Measurements from ENCODE around the gene DUSP14.
"Not testable (repeated sequence)": the region's sequence is repeated elsewhere in the genome, so short reads cannot be mapped to it uniquely, and the experiment has no call there.

Gene DUSP14

DNA sequence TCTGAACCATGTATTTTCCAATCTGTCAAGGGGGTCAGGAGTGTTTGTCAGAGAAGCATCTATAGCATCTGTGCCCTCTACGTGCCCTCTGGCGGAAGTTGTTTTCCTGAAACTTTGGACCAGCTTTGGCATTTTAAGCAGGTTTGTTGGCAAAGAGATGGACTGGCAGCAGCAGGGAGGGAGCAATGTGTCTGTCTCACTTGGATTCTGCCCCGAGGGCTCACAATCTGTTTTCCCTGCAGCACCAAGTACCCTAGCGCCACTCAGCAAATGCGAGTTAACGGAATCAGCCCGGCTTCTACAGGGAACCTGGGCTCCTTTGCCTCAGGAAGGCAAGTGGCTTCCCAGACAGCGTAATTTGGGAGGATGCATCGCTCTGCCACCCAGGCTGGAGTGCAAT is 17.4 kb downstream of the DUSP14 start:
- Histone ChIP-seq H3K4me3 (no peak overlapping the region), H3K27ac (no peak overlapping the region)

DNA sequence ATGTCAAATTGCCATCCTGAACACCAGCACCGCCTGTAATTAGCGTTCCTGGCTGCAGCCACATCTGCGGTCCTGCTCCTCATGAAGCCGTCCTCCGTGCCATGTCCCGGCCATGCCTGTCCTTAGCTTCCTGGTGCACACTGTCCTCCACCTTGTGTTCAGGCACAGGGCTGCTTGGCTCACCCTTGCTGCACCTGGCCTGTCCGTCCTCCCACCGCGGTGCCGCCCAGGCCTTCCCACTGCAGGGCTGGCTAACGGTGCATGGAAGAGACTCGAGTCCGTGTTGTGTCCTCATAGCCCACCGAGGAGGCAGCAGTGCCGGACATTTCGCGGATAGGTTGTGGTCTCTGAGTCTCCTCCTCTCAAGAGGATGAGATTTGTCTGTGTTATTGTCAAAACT is 20.4 kb downstream of the DUSP14 start:
- H3K27ac ChIP-seq, result no peak overlapping the region
- no peak overlapping the region for H3K4me3 ChIP-seq

DNA sequence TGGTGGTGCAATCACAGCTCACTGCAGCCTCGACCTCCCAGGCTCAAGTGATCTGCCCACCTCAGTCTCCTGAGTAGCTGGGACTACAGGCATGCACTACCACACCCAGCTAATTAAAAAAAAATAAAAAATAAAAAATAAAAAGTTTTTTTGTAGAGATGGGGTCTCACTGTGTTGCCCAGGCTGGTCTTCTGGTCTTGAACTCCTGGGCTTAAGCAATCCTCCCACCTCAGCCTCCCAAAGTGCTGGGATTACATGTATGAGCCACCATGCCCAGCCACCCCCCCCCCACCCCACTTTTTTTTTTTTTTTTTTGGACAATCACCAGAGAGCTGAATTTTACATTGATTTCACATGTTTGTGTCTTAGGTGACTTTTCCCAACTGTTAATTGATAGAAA is 22.0 kb downstream of the DUSP14 start:
- H3K4me3 ChIP-seq, H3K27ac ChIP-seq: not testable (repeated sequence)

DNA sequence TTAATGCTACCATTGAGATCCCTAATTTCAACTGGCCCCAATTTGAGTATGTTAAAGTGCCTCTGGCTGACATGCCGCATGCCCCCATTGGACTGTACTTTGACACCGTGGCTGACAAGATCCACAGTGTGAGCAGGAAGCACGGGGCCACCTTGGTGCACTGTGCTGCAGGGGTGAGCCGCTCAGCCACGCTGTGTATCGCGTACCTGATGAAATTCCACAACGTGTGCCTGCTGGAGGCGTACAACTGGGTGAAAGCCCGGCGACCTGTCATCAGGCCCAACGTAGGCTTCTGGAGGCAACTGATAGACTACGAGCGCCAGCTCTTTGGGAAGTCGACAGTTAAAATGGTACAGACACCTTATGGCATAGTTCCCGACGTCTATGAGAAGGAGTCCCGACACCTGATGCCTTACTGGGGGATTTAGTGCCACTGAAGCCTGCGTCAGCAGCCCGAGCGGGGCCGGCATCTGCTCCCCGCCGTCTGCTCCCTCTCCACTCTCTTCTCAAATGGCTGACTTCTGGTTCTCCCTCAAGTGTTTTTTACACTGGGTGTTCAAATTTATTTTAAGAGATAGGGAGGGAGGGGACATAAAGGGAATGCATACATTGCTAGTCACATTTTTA is 22.9 kb downstream of the DUSP14 start:
- H3K27ac ChIP-seq, result no peak overlapping the region
- H3K4me3 ChIP-seq, result no peak overlapping the region

DNA sequence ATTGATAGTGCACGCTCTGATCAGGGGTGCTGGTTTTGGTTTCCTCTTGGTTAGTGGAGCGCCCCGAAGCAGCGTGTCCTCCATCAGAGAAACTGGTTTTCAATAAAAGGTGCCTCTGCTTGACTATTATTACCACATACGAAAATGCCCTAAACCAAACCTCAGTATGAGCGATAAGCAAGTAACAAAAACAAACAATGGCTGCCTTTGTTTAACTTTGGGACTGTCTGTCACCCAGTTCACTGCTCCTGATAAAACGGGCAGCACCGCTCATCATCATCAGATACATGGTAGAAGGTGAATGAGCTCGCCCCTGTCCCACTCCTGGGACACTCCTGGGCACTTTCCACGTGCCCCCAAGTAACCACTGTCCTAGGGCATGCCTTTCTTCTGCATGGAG is 24.0 kb downstream of the DUSP14 start:
- Histone ChIP-seq H3K4me3 (no peak overlapping the region), H3K27ac (no peak overlapping the region)

DNA sequence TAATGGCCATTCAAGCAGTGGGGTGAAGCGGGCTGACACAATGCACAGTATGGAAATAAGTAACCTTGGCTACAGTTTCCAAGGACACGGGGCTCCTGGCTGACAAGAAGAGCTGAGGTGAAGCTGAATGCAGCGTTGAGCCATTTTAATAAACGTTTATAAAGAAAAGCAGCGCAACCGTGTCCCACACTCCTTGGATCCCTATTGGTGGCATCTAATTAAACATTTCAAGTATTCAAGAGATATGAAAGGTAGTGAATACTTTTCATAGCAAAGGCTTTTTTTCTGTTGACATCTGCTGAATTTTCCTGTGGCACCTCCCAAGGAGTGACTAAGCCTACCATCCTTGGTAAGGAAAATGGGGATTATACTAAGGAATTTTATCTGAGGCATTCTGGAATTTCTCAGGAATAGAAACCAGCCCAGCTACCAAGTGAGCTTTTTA is 26.5 kb downstream of the DUSP14 start:
- H3K4me3 ChIP-seq, result no peak overlapping the region
- no peak overlapping the region for H3K27ac ChIP-seq

DNA sequence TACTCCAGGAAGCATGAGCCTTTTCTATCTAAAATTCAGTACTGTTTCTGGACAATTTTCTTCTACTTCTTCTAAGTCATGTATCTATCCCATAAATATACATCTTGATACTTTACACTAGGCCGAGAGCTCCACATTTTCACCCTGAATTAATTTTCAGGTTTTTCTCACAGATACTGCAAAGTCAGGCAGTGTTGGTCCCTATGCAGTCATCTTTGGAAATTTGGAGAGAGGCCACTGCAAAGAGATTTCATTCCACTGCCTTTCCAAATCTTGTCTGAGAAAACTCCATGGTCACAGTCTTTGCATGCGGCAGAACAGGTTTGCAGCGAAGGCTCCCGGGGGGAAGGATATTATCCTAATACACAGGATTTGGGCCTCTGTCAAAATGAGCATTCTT is 28.2 kb downstream of the DUSP14 start:
- no peak overlapping the region for H3K4me3 ChIP-seq
- no peak overlapping the region for H3K27ac ChIP-seq

DNA sequence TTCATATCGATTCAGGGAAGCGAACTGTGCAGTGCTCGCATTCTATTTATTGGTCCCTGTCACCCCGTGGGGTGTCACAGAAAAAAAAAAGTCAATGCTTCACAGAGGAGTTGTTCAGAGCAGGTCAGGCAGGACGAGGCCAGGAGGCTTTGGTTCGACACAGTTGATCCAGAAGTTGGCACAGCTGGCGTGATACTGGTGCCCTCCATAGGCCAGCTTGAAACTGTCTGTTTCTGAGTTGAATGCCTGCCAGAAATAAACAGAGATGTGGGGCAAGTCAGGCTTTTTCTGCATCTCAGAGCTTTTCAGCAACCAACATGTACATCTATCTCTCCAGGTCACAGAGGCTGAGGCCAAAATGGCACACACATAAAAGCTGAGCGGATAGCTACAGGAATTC is 29.1 kb downstream of the DUSP14 start:
- Histone ChIP-seq H3K27ac (no peak overlapping the region), H3K4me3 (no peak overlapping the region)

DNA sequence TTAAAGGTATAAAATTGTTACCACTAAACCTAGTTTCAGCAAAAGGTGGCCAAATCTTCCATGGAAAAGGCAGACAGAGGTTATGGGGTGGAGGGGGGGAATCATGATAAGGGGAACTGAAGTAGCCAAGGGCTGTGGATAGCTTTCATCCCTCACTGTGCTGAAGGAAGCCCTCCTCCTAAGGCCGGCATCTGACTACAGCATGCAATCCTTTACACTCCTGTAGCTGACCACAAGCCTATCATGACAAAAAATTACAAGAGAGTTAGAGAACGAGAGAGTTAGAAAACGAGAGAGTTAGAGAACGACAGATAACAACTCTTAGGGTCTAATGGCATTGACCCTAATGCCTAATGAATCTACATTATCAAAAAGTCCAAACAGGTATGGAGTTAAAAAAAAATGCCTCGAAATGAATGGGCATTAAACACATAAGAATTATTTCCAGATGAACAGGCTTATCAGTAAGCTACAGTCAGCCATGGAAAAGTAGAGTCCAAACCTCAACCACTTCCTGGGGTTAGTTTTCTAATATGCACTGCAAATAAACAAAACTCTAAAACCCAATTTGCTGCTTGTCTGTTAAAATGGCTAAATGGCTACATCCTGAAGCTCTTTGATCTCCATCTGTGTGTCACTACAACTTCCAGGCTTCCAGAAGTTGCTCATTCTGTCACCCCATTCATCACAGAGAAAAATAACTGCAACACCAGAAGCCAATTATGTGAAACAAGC is 29.7 kb downstream of the DUSP14 start:
- H3K4me3 ChIP-seq, result no peak overlapping the region

DNA sequence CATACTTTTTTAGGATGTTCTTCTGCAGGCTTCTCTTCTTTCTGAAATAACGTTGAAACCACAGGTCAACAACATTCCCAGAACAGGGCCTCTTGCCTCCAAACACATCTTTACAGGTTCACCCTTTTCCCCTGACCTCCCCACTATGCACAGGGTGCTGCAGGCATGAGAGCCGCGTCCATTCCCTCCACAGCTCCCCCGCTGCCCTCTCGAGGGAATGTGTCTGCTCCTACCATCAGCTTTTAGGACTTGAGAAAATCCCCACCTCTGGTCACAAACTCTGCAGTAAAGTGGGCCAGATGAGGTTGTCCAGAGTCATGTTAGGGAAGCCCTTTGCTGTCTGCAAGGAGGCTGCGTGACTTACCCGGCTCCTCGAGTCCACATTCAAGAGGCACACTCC is 30.5 kb downstream of the DUSP14 start:
- H3K4me3 ChIP-seq, result no peak overlapping the region

More for the DNA sequence above, 29.7 kb downstream of the DUSP14 start:
- no peak overlapping the region for H3K27ac ChIP-seq

DNA sequence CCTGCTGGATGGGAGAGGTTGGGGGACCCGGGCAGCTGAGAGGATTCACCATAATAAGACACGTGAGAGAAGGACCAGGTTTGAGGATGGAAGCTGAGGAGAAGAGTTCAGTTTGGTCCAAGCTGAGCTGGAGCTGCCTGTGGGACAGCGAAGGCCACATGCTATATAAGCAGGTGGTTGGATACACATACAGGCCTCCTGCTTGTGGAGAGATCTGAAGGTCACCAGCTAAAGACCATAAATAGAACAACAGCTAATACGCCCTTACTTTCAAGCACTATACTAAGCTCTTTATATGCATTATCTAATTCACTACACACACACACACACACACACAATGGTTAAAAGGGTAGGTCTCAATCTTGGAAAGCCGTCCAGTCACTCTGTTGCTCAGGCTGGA is 32.1 kb downstream of the DUSP14 start:
- no peak overlapping the region for H3K4me3 ChIP-seq
- no peak overlapping the region for H3K27ac ChIP-seq

More for the DNA sequence above, 30.5 kb downstream of the DUSP14 start:
- no peak overlapping the region for H3K27ac ChIP-seq

DNA sequence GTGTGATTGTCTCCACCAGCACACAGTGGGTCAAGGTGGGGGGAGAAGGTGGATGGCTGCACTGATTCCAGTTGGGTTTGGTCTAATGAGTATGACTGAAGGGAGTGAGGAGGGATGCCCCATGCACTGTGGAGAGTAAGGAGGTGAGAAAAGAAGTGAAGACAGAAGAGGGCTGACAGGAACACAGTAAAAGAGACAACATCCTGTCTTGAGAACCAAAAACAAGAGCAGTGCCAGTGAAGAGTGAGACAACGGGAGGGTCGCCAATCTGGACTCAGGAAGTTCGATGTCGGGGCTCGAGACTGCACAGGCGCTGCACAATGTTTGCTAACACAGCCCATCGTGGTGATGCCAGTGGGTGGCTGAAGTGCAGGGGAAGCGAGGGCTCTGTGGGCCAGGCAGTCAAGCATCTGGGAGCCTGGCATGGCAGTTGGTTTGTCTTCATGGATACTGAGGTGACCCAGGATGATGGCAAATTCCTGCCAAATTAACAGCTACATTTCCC is 34.1 kb downstream of the DUSP14 start:
- Histone ChIP-seq H3K27ac (no peak overlapping the region), H3K4me3 (no peak overlapping the region)

DNA sequence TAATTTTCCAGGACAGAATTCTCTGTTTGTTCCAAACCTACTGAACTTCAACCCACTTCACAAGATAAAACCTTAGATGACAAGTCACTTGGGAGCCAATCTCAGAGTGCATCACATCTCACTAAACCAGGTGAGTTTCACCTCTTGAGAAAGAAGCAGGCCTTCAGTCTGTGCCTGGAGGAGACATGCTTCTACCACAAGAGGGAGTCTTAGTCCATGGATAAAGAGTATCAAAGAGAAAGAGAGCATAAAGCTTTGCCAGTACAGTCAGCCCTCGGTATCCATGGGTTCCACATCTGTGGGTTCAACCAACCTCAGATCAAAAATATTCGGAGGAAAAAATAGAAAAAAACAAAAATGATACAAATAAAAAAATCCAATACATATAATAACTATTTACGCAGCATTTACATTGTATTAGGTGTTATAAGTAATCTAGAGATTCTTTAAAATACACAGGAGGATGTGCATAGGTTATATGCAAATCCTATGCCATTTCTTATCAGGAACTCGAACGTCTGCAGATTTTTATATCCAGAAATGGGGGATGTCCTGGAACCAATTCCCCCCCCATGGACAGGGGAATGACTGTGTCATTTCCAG is 37.7 kb downstream of the DUSP14 start:
- no peak overlapping the region for H3K27ac ChIP-seq
- H3K4me3 ChIP-seq, result no peak overlapping the region

DNA sequence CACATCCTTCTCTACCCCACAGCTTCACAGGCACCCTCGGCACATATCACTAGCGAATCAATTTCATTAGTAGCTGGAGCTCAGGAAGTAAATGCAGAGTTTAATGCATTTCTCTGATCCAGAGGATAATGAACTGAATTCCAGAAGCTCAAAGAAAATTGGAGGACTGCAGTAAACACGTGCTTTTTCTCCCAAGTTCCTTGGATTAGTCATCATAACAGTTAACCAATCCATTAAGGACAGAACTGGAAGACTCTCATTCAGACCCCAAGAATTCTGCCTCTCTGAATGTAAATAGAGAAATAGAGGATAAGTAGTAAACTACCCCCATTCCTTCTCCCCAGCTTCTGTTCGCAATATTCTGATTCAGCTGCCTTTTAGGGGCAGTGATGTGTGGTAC is 40.7 kb downstream of the DUSP14 start:
- H3K4me3 ChIP-seq, result no peak overlapping the region

DNA sequence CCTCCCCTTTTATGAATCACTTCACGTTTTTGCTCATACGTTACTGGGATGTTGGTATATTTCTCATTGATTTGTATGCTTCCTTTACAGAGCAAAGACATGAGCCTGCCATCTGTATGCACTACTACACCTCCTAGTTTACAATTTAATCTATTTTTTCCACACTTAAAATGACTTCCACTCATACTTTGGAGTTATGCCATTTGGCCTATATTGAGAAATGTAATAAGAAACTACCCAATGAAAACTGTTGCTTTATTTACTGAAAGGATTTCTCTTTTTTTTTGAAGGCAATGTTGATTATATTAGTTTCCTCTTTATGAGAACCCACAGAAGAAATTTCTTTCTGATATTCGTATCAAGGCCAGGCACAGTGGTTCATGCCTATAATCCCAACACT is 43.1 kb downstream of the DUSP14 start:
- Histone ChIP-seq H3K4me3 (no peak overlapping the region), H3K27ac (no peak overlapping the region)

More for the DNA sequence above, 40.7 kb downstream of the DUSP14 start:
- no peak overlapping the region for H3K27ac ChIP-seq

DNA sequence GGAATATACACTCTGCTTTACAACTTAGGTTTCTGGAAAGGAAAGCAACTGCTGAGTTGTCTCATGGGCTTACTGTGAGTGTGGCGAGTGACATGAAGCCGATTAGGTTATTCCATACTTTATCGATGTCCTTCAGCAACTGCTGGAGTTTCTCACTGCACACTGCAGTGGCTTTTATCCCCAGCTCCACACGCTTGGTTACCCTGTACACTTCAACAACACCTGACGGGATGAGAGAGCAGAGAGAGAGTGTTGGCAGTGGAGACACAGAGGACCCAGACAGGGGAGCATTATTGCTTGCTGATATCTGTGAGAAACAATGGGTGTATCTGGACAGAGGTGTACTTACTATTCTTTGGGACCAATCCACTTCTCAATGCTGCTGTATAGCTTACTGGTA is 46.2 kb downstream of the DUSP14 start:
- H3K4me3 ChIP-seq, result no peak overlapping the region
- H3K27ac ChIP-seq, result no peak overlapping the region

DNA sequence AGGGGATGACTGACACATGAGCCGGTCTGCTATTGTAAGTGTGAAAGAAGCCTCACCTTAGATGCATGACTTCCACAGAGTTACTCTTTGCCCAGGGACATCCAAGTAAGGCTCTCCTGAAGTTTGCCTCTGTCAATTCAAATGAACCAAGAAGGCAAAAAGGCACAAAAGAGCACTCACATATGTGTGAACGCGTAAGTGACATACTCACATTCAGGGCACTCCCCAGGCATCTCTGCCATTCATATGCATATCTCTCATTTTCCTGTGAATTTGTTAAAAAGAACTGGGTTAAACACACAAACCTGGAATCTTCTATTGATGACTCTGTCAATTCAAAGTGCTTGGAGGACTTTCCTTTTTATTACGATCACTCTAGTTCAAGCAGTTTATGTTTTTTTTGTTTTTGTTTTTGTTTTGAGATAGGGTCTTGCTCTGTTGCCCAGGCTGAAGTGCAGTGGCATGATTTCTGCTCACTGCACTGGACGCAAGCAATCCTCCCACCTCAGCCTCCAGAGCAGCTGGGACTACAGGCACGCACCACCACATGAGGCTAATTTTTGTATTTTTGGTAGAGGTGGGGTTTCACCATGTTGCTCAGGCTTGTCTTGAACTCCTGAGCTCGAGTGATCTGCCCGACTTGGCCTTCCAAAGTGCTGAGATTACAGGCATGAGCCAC is 49.4 kb downstream of the DUSP14 start:
- Histone ChIP-seq H3K4me3 (no peak overlapping the region), H3K27ac (no peak overlapping the region)

DNA sequence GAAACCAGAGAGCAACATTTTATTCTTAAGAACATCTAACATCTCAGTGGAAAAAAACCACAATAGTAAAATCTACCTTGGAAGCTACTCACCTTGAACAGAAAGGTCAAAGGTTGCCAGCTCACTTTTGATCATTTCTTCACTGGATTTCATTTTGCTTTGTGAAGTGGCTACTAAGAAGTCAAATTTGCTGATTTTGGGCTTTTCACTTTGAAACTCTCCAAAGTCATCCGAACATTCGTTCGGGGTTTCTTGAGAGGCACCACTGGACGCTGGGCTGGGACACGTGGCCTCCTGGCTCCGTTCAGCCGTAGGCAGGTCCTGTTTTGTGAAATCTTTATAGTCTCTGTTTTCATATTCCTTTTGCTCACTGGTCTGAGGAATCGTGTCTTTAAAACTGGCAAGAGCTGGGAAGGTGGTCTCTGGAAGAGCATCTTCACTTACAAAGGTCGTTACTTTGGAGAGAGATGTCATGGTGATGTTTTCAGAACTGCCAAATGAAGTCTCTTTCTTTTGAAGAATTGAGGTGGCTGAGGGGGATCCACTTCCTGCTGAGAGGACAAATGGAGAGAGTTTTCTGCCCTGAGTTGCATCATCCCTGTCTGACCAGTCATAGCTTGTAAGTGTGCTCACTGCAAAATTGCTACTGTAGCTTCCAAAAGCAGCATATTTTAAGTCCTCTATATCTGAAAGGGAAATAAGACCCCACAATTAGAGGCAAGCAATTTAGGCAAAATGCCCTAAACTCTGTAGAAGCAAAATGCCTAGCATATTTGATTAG is 52.4 kb downstream of the DUSP14 start:
- Histone ChIP-seq H3K4me3 (no peak overlapping the region), H3K27ac (no peak overlapping the region)

DNA sequence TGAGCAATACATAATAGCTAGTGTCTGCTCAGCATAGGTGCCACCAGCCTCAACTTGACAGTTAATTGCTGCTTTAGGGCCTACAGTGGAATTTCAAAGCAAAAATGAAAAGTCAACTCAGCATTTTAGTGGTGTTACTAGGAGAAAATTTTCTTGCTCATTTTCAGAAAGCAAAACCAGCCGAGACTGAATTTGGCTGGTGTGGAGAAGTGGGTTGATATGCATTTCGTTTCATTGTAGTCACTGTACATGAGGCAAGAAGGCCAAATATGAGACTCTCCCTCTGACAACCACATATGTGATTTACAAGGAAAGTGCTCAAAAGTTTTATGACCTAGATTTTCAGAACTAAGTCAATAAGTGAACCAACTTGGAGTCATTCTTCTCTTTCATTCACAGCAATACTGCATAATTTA is 54.0 kb downstream of the DUSP14 start:
- H3K27ac ChIP-seq, result no peak overlapping the region
- H3K4me3 ChIP-seq, result no peak overlapping the region

DNA sequence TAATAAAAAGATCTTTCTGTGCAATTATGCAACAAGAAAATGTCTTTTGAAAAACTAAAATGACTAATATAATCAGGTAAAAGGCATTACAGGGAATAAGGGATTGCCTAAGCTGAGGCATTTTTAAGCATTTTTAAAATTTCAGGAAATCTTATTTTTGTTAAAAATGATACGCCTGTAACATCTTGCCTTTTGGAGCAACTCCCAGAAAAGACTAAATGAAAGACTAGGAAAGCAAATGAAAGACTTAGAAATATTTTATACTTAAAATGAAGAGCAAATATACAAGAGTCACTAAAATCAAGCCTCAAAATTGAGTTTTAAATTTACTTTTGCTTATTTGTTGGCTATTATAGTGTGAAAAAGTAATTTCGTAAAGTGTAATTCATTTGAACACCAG is 55.8 kb downstream of the DUSP14 start:
- Histone ChIP-seq H3K4me3 (no peak overlapping the region), H3K27ac (no peak overlapping the region)
